HG03565 (cell line): Measurements from ENCODE around the gene SECISBP2.
"Not testable (repeated sequence)": the region's sequence is repeated elsewhere in the genome, so short reads cannot be mapped to it uniquely, and the experiment has no call there.

Experiments
- ATAC-seq: cut with Tn5 transposase; IDR thresholded peaks from one replicate; pipeline ENCODE4 v1.9.1; 2021; ENCODE audit warnings: mild to moderate bottlenecking, moderate library complexity; ENCODE audit not compliant: unreplicated experiment

SECISBP2 gene

DNA sequence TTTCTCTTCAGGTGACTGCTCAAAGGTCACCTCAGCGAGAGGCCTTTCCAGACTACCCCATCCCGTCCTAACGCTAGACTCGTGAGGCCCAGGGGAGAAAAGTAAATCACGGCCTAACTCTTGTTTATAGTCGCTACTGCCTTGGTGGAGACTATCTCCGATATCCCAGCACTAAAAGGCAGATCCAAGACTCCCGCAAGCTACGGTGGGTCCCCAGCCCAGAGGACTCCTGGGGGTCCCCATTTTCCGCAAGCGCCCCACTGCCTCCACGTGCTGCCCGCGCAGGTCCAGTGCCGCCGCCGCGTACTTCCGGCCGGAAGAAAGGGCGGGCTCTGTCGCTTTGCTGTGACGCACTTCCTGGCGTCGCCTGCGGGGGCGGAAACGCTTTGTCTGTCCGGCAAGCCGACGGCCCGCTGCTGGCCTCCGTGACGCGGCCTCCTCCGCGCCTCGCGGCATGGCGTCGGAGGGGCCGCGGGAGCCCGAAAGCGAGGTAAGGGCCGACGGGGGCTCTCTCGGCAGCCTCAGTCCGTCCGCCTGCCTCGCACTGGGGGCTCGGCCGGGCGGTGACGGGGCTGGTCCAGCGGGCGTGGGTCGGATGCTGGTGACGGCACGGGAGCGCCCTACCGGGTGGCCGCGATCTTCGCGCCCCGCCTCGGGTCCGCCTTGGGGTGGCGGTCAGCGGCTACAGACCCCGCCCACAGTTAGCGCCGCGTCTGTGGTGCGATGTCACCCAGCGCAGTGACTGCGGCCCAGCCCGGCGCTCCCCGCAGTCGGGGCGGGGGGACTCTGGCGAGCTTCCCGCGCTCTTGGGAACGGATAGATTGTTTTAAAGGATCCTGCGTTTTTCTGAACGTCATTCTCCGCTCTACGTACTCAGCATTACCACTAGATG, at the start of gene SECISBP2:
TSS of gene SECISBP2 (plus strand) at position 378 of the 892 bp plus-strand sequence. CDS start at position 455, 77 bp downstream.
- peak; percentile 74 for ATAC-seq

DNA sequence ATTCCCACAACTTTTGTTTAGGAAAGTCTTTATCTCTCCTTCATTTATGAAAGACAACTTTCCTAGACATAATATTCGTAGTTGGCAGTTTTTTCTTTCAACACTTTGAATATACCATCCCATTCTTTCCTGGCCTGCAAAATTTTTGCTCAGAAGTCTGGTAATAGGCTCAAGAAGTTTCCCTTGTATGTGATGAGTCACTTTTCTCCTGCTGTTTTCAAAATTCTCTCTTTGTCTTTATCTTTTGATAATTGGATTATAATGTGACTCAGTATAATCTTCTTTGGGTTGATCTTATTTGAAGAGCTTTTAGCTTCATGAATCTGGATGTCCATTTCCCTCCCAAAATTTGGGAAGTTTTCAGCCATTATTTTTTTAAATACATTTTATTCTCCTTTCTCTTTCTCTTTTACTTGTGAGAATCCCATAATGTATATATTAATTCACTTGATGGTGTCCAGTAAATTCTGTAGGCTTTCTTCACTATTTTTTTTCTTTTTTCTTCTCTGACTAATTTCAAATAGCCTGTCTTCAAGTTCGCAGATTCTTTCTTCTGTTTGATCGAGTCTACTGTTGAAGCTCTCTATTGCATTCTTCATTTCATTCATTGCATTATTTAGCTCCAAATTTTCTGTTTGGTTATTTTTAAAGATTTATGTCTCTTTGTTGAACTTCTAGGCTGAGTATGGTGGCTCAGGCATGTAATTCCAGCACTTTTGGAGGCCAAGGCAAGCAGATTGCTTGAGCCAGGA, 44.6 kb upstream of the SECISBP2 start:
- ATAC-seq: no peak

DNA sequence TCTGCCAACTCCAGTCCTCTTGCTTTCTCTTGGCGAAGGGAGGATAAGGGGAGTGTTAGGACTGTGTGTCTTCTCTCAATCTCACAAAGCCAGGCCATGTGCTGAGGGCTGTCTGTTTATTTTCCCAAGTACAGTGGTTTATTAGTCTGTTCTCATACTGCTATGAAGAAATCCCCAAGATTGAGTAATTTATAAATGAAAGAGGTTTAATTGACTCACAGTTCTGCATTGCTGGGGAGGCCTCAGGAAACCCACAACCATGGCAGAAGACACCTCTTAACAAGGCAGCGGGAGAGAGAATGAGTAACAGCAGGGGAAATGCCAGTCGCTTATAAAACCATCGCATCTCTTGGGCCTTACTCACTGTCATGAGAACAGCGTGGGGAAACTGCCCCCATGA, 43.5 kb upstream of the SECISBP2 start:
- no peak for ATAC-seq

DNA sequence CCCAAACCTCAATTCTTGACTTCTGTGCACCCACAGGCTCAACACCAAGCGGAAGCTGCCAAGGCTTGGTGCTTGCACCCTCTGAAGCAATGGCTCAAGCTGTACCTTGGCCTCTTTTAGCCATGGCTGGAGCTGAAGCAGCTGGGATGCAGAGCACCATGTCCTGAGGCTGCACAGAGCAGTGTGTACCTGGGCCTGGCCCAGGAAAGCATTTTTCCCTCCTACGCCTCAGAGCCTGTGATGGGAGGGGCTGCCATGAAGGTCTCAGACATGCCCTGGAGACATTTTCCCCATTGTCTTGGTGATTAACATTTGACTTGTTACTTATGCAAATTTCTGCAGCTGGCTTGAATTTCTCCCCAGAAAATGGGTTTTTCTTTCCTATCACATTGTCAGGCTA, 42.3 kb upstream of the SECISBP2 start:
- ATAC-seq: not testable (repeated sequence)

GRCh38 chr9:89277043-89277442, 41.3 kb upstream of the SECISBP2 start:
- ATAC-seq: no peak

DNA sequence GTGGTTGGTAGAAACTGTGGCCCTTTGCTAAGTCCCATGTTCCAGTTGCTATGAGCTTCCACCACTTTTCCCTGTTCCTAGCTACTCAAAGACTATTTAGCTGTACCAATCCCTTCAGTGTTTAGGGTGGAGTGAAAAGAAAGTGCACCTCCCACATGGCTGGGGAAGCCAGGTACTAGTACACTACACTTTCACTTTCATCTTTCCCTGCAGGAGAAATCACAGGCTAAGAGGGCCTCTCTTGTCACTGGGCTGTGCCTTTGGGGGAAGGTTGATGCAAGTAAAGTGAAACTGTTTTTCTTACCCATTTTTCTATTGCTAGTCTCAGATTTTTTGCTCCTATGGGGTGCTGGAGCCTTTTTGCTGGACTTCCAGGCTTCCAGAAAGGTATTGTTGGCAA, 40.8 kb upstream of the SECISBP2 start:
- no peak for ATAC-seq

GRCh38 chr9:89278551-89278950, 39.7 kb upstream of the SECISBP2 start:
- ATAC-seq: no peak

- peak; percentile 40 for ATAC-seq
Observed at GRCh38 chr9:89278997-89279739, 39.1 kb upstream of the SECISBP2 start.

GRCh38 chr9:89281106-89281505, 37.2 kb upstream of the SECISBP2 start:
- no peak for ATAC-seq

DNA sequence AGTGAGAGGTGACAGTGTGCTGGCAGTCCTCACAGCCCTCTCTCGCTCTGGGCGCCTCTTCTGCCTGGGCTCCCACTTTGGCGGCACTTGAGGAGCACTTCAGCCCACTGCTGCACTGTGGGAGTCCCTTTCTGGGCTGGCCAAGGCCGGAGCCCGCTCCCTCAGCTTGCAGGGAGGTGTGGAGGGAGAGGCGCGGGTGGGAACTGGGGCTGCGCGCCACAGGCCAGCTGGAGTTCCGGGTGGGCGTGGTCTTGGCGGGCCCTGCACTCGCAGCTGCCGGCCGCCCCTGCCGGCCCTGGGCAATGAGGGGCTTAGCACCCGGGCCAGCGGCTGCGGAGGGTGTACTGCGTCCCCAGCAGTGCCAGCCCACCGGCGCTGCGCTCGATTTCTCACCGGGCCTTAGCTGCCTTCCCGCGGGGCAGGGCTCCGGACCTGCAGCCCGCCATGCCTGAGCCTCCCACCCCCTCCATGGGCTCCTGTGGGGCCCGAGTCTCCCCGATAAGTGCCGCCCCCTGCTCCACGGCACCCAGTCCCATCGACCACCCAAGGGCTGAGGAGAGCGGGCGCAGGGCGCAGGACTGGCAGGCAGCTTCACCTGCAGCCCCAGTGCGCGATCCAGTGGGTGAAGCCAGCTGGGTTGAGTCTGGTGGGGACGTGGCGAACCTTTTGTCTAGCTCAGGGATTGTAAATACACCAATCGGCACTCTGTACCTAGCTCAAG, 35.9 kb upstream of the SECISBP2 start:
- ATAC-seq: not testable (repeated sequence)

DNA sequence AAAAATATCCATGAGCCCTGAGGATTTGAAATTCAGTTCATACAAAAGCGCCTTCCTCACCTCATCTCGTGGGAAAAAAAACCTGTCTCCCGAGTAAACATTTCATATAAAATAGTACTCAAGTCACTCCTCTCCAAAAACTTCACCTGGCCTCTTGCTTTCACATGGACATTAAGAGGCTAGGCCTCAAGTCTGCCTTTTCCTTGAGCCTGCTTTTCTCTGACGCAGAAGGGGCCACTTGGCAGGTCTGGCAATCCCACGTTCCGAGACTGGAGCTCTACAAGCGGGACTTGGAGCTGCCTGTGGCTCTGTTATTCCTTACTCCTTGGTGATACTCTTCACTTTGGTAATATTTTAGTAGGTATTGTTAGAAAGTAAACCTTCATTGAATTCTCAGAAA, 34.2 kb upstream of the SECISBP2 start:
- no peak for ATAC-seq

DNA sequence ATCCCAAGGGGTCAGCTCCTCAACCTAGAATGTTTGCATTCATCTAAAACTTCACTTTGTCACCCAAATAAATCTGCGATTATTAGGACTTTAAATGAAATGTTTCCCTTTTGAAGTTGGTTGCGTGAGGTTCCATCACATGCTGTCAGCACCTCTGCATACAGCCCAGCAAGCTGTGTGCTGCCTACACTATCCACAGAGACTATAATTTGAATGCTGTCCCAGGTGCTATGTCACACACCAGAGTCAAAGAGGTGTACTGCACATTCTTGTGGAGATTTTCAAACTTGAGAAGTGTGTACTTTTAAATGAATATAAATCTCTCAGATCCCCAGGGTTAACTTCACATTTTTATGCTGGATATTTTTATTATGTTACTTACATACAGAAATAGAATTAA, 26.6 kb upstream of the SECISBP2 start:
- ATAC-seq: no peak

DNA sequence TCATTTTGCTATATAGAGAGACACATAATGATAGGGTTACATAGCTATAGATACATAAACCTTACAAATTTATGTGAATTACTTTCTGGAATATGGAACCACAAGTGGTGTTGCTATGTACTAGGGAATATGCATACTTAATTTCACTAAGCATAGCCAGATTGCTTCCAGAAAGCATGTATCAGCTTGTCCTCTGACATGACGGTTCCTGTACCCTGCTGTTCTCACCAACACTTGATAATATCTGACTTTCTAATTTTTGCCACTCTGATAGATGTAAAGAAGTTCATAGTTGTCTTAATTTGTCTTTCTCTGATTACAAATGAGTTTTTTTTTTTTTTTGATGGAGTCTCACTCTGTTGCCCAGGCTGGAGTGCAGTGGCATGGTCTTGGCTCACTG, 25.3 kb upstream of the SECISBP2 start:
- no peak for ATAC-seq

GRCh38 chr9:89295400-89295799, 22.9 kb upstream of the SECISBP2 start:
- ATAC-seq: no peak

DNA sequence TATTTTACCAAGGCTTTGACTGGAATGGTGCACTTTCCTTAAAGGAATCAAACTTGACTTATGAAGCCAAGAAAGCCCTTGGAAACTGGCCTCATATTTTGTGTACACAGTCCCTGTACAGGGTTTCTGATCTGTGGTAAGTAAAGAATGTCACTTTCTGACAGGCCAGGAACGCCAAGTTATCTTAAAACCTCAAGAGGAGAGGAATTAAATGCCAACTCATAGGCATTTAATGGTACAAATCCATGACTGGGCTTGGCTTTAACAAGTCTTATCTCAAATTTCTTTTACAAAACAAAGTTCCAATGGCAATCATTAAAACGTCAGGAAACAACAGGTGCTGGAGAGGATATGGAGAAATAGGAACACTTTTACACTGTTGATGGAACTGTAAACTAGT, 16.3 kb upstream of the SECISBP2 start:
- ATAC-seq: not testable (repeated sequence)

DNA sequence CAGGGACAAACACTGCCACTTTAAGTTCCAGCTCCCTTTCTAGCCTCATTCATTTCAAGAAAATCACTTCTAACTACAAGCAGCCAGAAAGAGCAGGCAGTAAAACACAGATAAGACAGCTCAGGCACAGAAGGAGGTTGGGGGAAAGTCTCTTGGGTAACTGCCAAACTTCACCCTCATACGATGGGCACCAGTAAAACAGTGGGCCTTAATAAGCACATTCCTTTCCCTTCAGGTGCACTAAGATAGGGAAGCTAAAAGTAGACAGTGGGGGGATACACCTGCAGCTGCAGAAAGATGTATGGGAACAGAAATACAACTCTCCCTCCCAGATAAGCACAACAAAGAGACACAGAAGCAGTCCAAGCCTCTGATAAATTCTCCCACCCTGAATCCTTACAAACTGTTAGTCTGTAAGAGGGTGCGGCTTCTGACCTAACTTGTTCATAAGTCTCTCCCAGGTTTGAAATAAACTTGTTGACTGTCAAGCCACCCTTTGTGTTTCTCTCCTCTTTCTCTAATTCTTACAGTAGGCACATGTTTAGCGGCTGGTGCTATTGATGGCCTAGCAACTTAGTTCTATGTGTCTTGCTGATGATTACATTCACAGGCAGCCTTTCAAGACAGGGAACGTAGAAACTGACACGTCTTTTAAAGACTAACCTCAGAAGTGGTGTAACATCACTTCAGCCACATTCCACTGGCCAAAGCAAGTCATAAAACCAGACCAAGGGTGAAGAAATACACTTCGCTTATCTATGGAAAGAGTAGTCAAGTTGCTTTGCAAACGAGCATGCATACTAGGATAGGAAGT, 14.1 kb upstream of the SECISBP2 start:
- ATAC-seq: no peak

- ATAC-seq: no peak
Observed at GRCh38 chr9:89304834-89305188, 13.5 kb upstream of the SECISBP2 start.

GRCh38 chr9:89305868-89306267, 12.4 kb upstream of the SECISBP2 start:
- no peak for ATAC-seq

GRCh38 chr9:89309166-89309565, 9.1 kb upstream of the SECISBP2 start:
- ATAC-seq: no peak
